GM12878 (cell line): ENCODE measurements around the gene ENAH. TPM values are rescaled to one million over a fixed set of nuclear protein-coding genes. Genes with fewer than 3 reads are reported as not detected.
A peak's percentile ranks its signal among the peaks of the same experiment; 100 is the strongest.

Source experiments
- ATAC-seq: fragments of 200-7000 bp; cut with Tn5 transposase; 3 replicates; pipeline ENCODE4 v1.9.1; 2020; ENCODE audit warnings: mild to moderate bottlenecking, moderate library complexity
- BruUV-seq: library from RNA; stranded (reverse); fragments of 400-500 nt; replicated peaks from 2 replicates; lab custom pipeline; 2021; lab: Mats Ljungman, UMichigan
- CTCF ChIA-PET: fragments of 300-600 bp; sonication (Branson Sonifier 250); formaldehyde crosslinking; extraction: SDS; loops from one replicate; lab custom pipeline; 2021; ENCODE audit warnings: inconsistent platforms; lab: Yijun Ruan, JAX
- POLR2A ChIA-PET: fragments of 350-600 bp; formaldehyde crosslinking; extraction: SDS; loops from one replicate; lab custom pipeline; 2021; ENCODE audit warnings: inconsistent platforms; lab: Charles Lee
- RAD21 ChIA-PET: fragments of 300-600 bp; sonication (Branson Sonifier 250); formaldehyde crosslinking; loops from one replicate; lab custom pipeline; 2023; ENCODE audit warnings: antibody characterized with exemption; ENCODE audit not compliant: unreplicated experiment; lab: Charles Lee
- SMC1A ChIA-PET: fragments of 300-600 bp; sonication (Branson Sonifier 250); formaldehyde crosslinking; loops from one replicate; lab custom pipeline; 2023; ENCODE audit not compliant: unreplicated experiment, uncharacterized antibody; lab: Charles Lee
- DNase-seq: peaks from one replicate; pipeline ENCODE4 v3.0.0-alpha.2; 2011; ENCODE audit warnings: low read depth, low spot score
- FAIRE-seq: peaks from 3 replicates; lab custom pipeline; 2011; peaks lifted over from hg19 to GRCh38; lab: Jason Lieb, UNC
- H2AFZ ChIP-seq: 2 replicates; pipeline ENCODE4 v1.6.0; 2011; ENCODE audit warnings: low read depth, low read length, control low read depth; ENCODE audit not compliant: control insufficient read depth
- H3K27ac ChIP-seq: 2 replicates; pipeline ENCODE4 v1.5.1; 2011; ENCODE audit warnings: control low read depth; ENCODE audit not compliant: control insufficient read depth, insufficient read depth
- H3K27me3 ChIP-seq, 2 experiments: replicated peaks in 1 of 2; 2 replicates each; pipeline versions ENCODE4 v1.6.0 to v1.6.1; 2011; ENCODE audit warnings: low read length in 1 of 2; ENCODE audit not compliant: control insufficient read depth in 2 of 2, insufficient read depth in 2 of 2
- H3K36me3 ChIP-seq, 2 experiments: 2 replicates each; pipeline ENCODE4 v1.5.1; 2011; ENCODE audit warnings: low read length in 1 of 2; ENCODE audit not compliant: control insufficient read depth in 2 of 2, insufficient read depth in 2 of 2
- H3K4me1 ChIP-seq: 2 replicates; pipeline ENCODE4 v1.6.1; 2011; ENCODE audit warnings: mild to moderate bottlenecking, low read length, moderate library complexity, mixed read lengths; ENCODE audit not compliant: control insufficient read depth, insufficient read depth
- H3K4me2 ChIP-seq: 2 replicates; pipeline ENCODE4 v1.6.0; 2011; ENCODE audit warnings: control low read depth; ENCODE audit not compliant: control insufficient read depth, insufficient read depth
- H3K4me3 ChIP-seq: fragments of 200-600 bp; sonication (generic); 2 replicates; pipeline ENCODE4 v1.5.1; 2016
- H3K79me2 ChIP-seq: 2 replicates; pipeline ENCODE4 v1.6.0; 2011; ENCODE audit warnings: low read length; ENCODE audit not compliant: control insufficient read depth, insufficient read depth
- H3K9ac ChIP-seq: 2 replicates; pipeline ENCODE4 v1.8.0; 2011; ENCODE audit warnings: low read length, control low read depth, mixed read lengths; ENCODE audit not compliant: control insufficient read depth, insufficient read depth
- H3K9me3 ChIP-seq: replicated peaks from 3 replicates; pipeline ENCODE4 v1.5.1; 2011; ENCODE audit warnings: mild to moderate bottlenecking, low read length; ENCODE audit not compliant: control insufficient read depth, insufficient read depth
- H4K20me1 ChIP-seq: 2 replicates; pipeline ENCODE4 v1.6.0; 2011; ENCODE audit not compliant: control insufficient read depth, insufficient read depth
- E2F4 ChIP-seq: IDR thresholded peaks from 2 replicates; pipeline ENCODE4 v1.6.1; 2012; ENCODE audit warnings: low read depth, low read length, improper control_type of control experiment
- HCFC1 ChIP-seq: fragments of 150-350 bp; IDR thresholded peaks from 2 replicates; pipeline ENCODE4 v1.6.1; 2014; ENCODE audit warnings: low read length
- SPI1 ChIP-seq: IDR thresholded peaks from 2 replicates; pipeline ENCODE4 v1.6.1; 2011; ENCODE audit warnings: low read depth, mild to moderate bottlenecking, low read length, moderate library complexity, borderline replicate concordance; ENCODE audit not compliant: insufficient read depth
- WGBS: methylation state at CpG from one replicate; pipeline ENCODE4 v1.1.6; 2016; ENCODE audit warnings: low lambda C conversion rate; ENCODE audit not compliant: insufficient replicate concordance, insufficient coverage; ENCODE audit errors: missing lambda C conversion rate; 5-methylcytosine and 5-hydroxymethylcytosine counted together
- in situ Hi-C: fragments of 300-500 bp; cut with MboI; formaldehyde crosslinking; loops from 9 replicates; pipeline ENCODE4 v1.14.3; 2018; ENCODE audit warnings: mixed read lengths
- intact Hi-C: fragments of 100-400 bp; cut with micrococcal nuclease; formaldehyde crosslinking; loops from one replicate; pipeline ENCODE4 v1.14.2; 2022; ENCODE audit not compliant: unreplicated experiment
- polyA plus RNA-seq, 11 experiments: library from polyadenylated mRNA; depleted of rRNA in 4 of 11; unstranded in 6 of 11; stranded (reverse) in 5 of 11; fragments of >200 nt; fragmentation: Nextera tagmentation in 4 of 11; fragmentation: Illumina TruSeq in 1 of 11; extraction: Ambion mirVana in 4 of 11; extraction: Trizol in 1 of 11; gene quantifications; 1 replicate in 1 of 11; 2 replicates in 10 of 11; pipeline versions ENCODE4 v1.2.1 to v1.2.3, GENCODE V29; 2011 to 2016; ENCODE audit warnings: inconsistent platforms in 2 of 11, missing spikeins in 2 of 11, low read depth in 1 of 11
- total RNA-seq, 4 experiments: library from RNA; depleted of rRNA in 3 of 4; stranded (reverse); fragments of >200 nt in 3 of 4; fragmentation: Illumina TruSeq in 1 of 4; extraction: Trizol in 1 of 4; gene quantifications; 2 replicates each; pipeline versions ENCODE4 v1.2.1 to v1.2.3, GENCODE V29; 2013 to 2021
- TF ChIP-seq, protein P1 (sequence below): fragments of 450-650 bp; formaldehyde crosslinking; IDR thresholded peaks from 2 replicates; pipeline ENCODE4 v1.5.0; 2022; ENCODE audit warnings: mild to moderate bottlenecking, missing genetic modification characterization
- TF ChIP-seq, protein P2 (sequence below), 3 experiments: IDR thresholded peaks in 2 of 3; conservative IDR thresholded peaks in 1 of 3; 2 replicates each; pipeline ENCODE4 v1.5.1; 2011; ENCODE audit warnings: low read depth in 3 of 3, low read length in 3 of 3, mild to moderate bottlenecking in 3 of 3, control low read depth in 2 of 3, moderate library complexity in 2 of 3, inconsistent platforms in 1 of 3, mixed read lengths in 1 of 3; ENCODE audit not compliant: control insufficient read depth in 2 of 3, insufficient read depth in 1 of 3; ENCODE audit errors: extremely low read depth in 1 of 3

Gene ENAH
- total and polyA plus RNA-seq, 10 of the 15 experiments (the other 5 are each of a cell fraction or from before 2014, with no cell fraction given), result under 0.01 to 0.62 (median 0.06) TPM; not detected in 5

DNA sequence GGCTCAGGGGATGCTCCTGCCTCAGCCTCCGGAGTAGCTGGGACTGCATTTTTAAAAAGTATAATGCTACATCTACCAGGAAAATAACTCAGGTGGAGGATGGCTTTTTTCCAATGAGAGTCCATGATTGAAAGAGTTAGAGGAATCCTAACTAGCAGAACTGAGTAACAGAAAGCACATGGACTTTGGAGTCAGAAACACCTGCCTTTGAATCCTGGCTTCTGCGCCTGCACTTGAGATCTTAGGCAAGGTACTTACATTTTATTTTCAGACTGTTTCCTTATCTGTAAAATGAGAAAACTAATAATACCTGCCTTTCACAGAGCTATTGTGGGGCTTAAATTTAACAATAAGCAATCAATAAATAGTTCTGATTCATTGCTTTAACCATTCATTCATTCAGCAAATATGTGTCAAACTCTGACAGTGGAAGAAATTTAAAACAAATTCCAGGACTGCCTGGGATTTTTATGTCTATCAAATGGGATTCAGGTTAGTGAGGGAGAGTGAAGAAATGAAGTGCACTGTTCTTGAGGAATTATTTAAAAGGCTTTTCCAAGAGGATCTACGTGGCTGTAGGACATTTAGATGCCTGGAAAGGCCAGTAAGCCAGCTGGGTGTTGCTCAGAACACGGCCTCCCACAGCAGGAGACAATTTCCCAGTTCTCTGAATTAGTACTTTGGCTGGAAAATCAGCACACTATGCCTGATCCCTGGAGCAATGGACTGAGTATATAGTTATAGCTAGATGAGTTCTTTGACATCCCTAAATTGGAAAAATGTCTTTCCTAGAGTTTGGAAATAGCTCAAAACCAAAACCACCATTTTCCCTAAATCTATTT is 212.3 kb downstream of the ENAH start (continued):
- TF ChIP-seq, protein P1, sequence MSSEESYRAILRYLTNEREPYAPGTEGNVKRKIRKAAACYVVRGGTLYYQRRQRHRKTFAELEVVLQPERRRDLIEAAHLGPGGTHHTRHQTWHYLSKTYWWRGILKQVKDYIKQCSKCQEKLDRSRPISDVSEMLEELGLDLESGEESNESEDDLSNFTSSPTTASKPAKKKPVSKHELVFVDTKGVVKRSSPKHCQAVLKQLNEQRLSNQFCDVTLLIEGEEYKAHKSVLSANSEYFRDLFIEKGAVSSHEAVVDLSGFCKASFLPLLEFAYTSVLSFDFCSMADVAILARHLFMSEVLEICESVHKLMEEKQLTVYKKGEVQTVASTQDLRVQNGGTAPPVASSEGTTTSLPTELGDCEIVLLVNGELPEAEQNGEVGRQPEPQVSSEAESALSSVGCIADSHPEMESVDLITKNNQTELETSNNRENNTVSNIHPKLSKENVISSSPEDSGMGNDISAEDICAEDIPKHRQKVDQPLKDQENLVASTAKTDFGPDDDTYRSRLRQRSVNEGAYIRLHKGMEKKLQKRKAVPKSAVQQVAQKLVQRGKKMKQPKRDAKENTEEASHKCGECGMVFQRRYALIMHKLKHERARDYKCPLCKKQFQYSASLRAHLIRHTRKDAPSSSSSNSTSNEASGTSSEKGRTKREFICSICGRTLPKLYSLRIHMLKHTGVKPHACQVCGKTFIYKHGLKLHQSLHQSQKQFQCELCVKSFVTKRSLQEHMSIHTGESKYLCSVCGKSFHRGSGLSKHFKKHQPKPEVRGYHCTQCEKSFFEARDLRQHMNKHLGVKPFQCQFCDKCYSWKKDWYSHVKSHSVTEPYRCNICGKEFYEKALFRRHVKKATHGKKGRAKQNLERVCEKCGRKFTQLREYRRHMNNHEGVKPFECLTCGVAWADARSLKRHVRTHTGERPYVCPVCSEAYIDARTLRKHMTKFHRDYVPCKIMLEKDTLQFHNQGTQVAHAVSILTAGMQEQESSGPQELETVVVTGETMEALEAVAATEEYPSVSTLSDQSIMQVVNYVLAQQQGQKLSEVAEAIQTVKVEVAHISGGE (CRISPR knock-in tag), result no peak
- TF ChIP-seq E2F4 (no peak), HCFC1 (no peak)

DNA sequence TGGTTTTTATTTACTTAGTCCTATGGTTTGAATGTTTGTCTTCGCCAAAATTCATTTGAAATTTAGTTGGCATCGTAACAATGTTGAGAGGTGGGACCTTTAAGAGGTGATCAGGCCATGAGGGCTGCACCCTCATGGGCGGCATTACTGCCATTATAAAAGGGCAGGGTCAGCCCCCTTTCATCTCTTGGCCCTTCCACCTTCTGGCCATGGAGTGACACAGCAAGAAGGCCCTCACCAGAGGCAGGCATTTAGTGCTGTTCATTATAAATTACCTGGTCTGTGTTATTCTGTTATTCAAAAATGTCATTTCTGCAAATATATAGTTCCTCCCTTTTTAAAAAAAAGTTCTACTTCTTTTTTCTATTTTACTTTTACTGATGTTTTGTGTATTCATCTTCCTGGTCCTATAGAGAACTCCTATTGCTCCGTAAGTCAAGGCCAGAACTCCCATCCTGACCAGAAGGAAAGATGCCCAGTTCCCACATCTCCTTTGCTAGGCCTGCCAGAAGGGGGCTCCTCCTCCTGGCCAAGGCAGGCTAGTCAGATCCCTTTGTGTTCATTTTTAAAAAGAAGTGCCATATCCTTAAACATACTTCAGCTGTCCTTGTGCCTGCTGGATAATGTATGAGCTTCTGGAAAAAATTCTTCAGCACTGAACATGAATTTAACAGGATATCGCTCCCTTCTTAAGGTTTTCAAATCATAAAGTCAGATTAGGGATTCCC is 215.0 kb downstream of the ENAH start:
- no peak overlapping the region for H3K9ac ChIP-seq
- no peak for FAIRE-seq
- 74% methylated on average over 5 of the region's 5 CpGs for WGBS
- CTCF ChIA-PET, result no interaction called here
- H3K27ac ChIP-seq, result no peak overlapping the region
- in situ Hi-C loops, result no loop called here
- SMC1A ChIA-PET, result interaction anchor here (1.7 kb wide), 1 partner anchor 13 kb away, joined by 5 read pairs; no protein-coding TSS in a partner anchor
- TF ChIP-seq, protein P2, sequence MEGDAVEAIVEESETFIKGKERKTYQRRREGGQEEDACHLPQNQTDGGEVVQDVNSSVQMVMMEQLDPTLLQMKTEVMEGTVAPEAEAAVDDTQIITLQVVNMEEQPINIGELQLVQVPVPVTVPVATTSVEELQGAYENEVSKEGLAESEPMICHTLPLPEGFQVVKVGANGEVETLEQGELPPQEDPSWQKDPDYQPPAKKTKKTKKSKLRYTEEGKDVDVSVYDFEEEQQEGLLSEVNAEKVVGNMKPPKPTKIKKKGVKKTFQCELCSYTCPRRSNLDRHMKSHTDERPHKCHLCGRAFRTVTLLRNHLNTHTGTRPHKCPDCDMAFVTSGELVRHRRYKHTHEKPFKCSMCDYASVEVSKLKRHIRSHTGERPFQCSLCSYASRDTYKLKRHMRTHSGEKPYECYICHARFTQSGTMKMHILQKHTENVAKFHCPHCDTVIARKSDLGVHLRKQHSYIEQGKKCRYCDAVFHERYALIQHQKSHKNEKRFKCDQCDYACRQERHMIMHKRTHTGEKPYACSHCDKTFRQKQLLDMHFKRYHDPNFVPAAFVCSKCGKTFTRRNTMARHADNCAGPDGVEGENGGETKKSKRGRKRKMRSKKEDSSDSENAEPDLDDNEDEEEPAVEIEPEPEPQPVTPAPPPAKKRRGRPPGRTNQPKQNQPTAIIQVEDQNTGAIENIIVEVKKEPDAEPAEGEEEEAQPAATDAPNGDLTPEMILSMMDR (IDR thresholded peaks at IDR 0.05 in 2 of 3, conservative IDR thresholded peaks at IDR 0.05 in 1 of 3; ENCODE audit: control insufficient read depth in 2 of 3, extremely low read depth in 1 of 3, insufficient read depth in 1 of 3, low read depth in 3 of 3, low read length in 3 of 3), result peak; percentile 24 to 28 (median 26); a peak in 3 of 6 replicates
- TF ChIP-seq SPI1, result no peak
- no peak overlapping the region for H2AFZ ChIP-seq
- H3K9me3 ChIP-seq, result no peaks in the 10 kb centered on the region
- no peaks in the 10 kb centered on the region for H3K36me3 ChIP-seq
- H3K4me3 ChIP-seq, result no peak overlapping the region
- H3K27me3 ChIP-seq, result no peaks in the 10 kb centered on the region
- intact Hi-C loops, result no loop called here
- POLR2A ChIA-PET, result no interaction called here
- H3K4me1 ChIP-seq, result peaks cover 21% of the 10 kb centered on the region
- no peaks in the 10 kb centered on the region for H4K20me1 ChIP-seq
- no peak for DNase-seq
- no peaks in the 10 kb centered on the region for H3K79me2 ChIP-seq
- RAD21 ChIA-PET, result no interaction called here
- no peak for ATAC-seq
- no peak overlapping the region for H3K4me2 ChIP-seq
- no TSS peak for BruUV-seq
